HEK293T (cell line): Measurements from ENCODE around the gene STXBP4.

Experiments
- ARNT ChIP-seq: fragments of 450-650 bp; IDR thresholded peaks from 2 replicates; pipeline ENCODE4 v1.6.1; 2017; ENCODE audit warnings: mild to moderate bottlenecking
- BHLHE40 ChIP-seq: fragments of 450-650 bp; IDR thresholded peaks from 2 replicates; pipeline ENCODE4 v1.6.1; 2016; ENCODE audit warnings: mild to moderate bottlenecking, moderate library complexity, borderline replicate concordance
- CTBP1 ChIP-seq: fragments of 450-650 bp; IDR thresholded peaks from 2 replicates; pipeline ENCODE4 v1.6.1; 2016; ENCODE audit warnings: borderline replicate concordance
- ELF4 ChIP-seq: fragments of 450-650 bp; IDR thresholded peaks from 2 replicates; pipeline ENCODE4 v1.6.1; 2017; ENCODE audit warnings: antibody characterized with exemption
- FOXA1 ChIP-seq: fragments of 450-650 bp; IDR thresholded peaks from 2 replicates; pipeline ENCODE4 v1.6.1; 2016; ENCODE audit warnings: mild to moderate bottlenecking
- FOXK2 ChIP-seq: fragments of 450-650 bp; IDR thresholded peaks from 2 replicates; pipeline ENCODE4 v1.6.1; 2016; ENCODE audit warnings: mild to moderate bottlenecking
- FOXM1 ChIP-seq: fragments of 450-650 bp; IDR thresholded peaks from 2 replicates; pipeline ENCODE4 v1.6.1; 2017; ENCODE audit warnings: mild to moderate bottlenecking, borderline replicate concordance
- LEF1 ChIP-seq: fragments of 450-650 bp; IDR thresholded peaks from 2 replicates; pipeline ENCODE4 v1.6.1; 2017; ENCODE audit warnings: mild to moderate bottlenecking, borderline replicate concordance
- NFRKB ChIP-seq: fragments of 450-650 bp; IDR thresholded peaks from 2 replicates; pipeline ENCODE4 v1.6.1; 2016; ENCODE audit warnings: mild to moderate bottlenecking, moderate library complexity
- PKNOX1 ChIP-seq: fragments of 450-650 bp; IDR thresholded peaks from 2 replicates; pipeline ENCODE4 v1.6.1; 2016
- SP1 ChIP-seq: fragments of 450-650 bp; IDR thresholded peaks from 2 replicates; pipeline ENCODE4 v1.6.1; 2017
- SUZ12 ChIP-seq: fragments of 450-650 bp; IDR thresholded peaks from 2 replicates; pipeline ENCODE4 v1.6.1; 2016; ENCODE audit warnings: mild to moderate bottlenecking
- TARDBP ChIP-seq: fragments of 450-650 bp; IDR thresholded peaks from 2 replicates; pipeline ENCODE4 v1.6.1; 2016
- ZNF384 ChIP-seq: fragments of 450-650 bp; IDR thresholded peaks from 2 replicates; pipeline ENCODE4 v1.6.1; 2016

- TF ChIP-seq NFRKB: no peak
- no peak for TF ChIP-seq BHLHE40
- TF ChIP-seq SP1: no peak
- TF ChIP-seq LEF1: no peak
- TF ChIP-seq FOXK2: no peak
- no peak for TF ChIP-seq FOXM1
- no peak for TF ChIP-seq ZNF384
- no peak for TF ChIP-seq ARNT
- no peak for TF ChIP-seq ELF4
- no peak for TF ChIP-seq PKNOX1
- no peak for TF ChIP-seq TARDBP
- TF ChIP-seq FOXA1: no peak
- no peak for TF ChIP-seq CTBP1
- no peak for TF ChIP-seq SUZ12
Measured at GRCh38 chr17:55040611-55041010, 72.0 kb downstream of the STXBP4 start.
